Cardiac fibroblast (primary cell): ENCODE measurements around the gene RGS12.

Experiments
- DNase-seq, 2 donors: peaks; one replicate each; pipeline versions ENCODE4 v3.0.0 to v3.0.0-alpha.2; 2010; ENCODE audit warnings: low read depth in 2 of 2
- H3K4me3 ChIP-seq, 2 donors: replicated peaks in 1 of 2; 1 replicate in 1 of 2; 2 replicates in 1 of 2; pipeline ENCODE4 v1.5.1; 2011; ENCODE audit warnings: low read depth in 2 of 2, low read length in 2 of 2, mild to moderate bottlenecking in 2 of 2, moderate library complexity in 1 of 2
- TF ChIP-seq, protein P1 (sequence below): IDR thresholded peaks from one replicate; pipeline ENCODE4 v1.5.1; 2011; ENCODE audit warnings: low read depth, mild to moderate bottlenecking, low read length, inconsistent platforms

Gene RGS12

DNA sequence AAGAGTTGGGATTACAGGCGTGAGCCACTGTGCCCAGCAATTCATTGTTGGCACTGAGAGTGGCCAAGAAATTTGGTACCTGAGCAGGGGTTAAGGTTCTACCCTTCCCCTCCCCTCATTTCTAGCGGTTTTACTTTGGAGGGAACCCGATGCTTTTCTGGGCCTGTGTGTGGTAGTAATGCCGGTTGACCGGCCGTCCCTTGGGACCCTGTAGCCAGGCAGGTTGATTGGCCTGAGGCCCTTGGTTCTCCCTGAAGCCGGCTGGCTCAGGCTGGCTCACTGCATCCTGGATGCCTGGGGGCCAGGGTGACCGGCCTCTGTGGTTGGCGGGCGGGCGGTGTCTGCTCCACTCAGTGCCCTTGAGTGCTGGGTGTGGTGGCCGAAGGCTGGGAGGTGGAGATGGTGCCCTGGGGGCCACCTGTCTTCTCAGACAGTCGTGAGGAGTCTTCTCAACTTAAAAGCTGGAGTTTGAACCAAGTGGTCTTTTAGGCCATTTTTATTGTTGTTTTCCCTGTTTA lies 45.6 kb downstream of the RGS12 start:
- no peak overlapping the region for H3K4me3 ChIP-seq
- DNase-seq = no peak
- TF ChIP-seq, protein P1, sequence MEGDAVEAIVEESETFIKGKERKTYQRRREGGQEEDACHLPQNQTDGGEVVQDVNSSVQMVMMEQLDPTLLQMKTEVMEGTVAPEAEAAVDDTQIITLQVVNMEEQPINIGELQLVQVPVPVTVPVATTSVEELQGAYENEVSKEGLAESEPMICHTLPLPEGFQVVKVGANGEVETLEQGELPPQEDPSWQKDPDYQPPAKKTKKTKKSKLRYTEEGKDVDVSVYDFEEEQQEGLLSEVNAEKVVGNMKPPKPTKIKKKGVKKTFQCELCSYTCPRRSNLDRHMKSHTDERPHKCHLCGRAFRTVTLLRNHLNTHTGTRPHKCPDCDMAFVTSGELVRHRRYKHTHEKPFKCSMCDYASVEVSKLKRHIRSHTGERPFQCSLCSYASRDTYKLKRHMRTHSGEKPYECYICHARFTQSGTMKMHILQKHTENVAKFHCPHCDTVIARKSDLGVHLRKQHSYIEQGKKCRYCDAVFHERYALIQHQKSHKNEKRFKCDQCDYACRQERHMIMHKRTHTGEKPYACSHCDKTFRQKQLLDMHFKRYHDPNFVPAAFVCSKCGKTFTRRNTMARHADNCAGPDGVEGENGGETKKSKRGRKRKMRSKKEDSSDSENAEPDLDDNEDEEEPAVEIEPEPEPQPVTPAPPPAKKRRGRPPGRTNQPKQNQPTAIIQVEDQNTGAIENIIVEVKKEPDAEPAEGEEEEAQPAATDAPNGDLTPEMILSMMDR = no peak

DNA sequence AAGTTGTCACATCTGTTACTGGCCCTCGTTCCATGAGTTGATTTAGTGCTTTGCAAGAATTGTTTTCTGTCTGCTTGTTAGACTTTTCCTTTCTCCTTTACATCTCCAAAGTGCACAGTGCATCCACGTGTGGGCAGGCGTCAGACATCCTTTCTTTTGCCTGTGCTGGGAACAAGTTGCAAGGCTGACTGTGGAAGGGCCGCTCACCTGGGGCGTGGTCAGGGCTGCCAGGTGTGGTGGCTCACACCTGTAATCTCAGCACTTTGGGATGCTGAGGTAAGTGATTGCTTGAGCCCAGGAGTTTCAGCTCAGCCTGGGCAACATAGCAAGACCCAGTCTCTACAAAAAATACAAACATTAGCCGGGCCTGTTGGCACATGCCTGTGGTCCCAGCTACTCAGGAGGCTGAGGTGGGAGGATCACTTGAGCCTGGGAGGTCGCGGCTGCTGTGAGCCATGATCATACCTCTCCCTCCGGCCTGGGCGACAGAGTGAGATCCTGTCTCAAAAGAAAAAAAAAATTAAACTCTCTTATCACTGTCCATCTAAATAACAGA lies 46.2 kb downstream of the RGS12 start:
- no peak for DNase-seq

DNA sequence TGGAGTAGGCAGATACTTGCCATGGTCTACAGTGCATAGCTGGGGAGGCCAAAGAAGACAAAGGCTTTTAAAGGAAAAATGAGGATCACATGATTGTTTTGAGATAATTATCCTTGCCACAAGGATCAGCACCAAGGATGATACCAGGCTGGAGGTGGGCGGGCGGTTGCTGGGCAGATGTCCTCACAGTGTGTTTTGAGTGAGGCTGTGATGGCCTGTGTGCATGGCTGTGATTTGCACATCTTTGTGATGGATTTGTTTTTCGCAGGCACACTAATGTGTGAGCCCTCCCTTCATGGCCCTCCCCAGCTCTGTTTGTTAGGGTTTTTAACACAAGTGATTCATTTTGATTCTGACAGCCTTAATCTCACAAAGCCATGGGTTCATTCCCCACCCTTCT lies 46.8 kb downstream of the RGS12 start:
- TF ChIP-seq, protein P1 = no peak
- no peak for DNase-seq
- H3K4me3 ChIP-seq = no peak overlapping the region

More for the DNA sequence above, 46.2 kb downstream of the RGS12 start:
- H3K4me3 ChIP-seq = no peak overlapping the region
- TF ChIP-seq, protein P1 = no peak

DNA sequence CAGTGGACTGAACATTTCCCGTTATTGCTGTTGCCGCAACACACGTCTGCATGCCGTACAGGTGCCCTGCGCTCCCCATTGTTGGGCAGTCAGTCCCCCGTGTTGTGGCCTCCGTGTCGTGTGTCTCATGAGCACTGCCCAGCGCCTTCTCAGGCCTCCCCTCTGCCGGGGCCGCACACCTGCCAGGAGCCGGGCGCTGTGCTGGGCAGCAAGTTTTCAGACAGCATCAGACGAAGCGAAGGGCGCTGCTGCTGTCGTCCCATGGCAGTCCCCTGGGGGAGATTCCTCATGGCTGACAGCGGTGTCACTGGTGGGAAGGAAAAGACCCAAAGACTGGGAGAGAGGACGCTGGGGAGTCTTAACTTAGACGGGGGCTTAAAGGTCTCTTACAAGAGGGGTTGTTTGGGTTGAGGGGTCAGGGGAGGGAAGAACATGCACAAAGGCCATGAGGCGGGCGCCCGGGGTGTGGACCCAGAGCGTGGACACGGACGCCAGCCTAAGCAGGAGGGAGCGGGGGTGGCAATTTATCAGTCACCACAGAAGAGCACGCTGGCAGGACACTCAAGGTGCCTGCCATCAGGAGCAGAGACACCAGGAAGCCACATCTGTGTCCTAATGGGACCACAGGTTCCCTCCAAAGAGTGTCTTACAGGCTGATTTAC lies 47.3 kb downstream of the RGS12 start:
- H3K4me3 ChIP-seq = no peak overlapping the region
- DNase-seq = no peak
- TF ChIP-seq, protein P1 = no peak

DNA sequence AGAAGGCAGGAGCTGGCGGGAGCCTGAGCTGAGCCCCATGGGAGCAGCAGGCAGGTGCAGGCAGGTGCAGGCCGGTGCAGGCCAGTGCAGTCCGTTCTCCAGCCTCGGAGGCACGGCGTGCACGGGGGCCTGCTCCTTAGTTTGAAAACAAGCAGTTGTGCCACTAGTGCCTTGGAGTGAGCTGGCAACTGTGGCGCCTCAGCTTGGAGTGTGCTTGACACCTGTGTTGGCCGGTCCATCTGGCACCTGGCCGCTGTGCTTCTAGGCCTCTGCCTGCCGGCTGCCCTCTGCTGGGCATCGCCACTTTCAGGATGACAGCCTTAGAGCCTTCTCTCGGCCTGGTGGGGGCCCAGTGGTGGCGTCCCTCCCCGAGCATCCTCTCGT lies 47.9 kb downstream of the RGS12 start:
- no peak for DNase-seq
- no peak overlapping the region for H3K4me3 ChIP-seq
- TF ChIP-seq, protein P1 = no peak

DNA sequence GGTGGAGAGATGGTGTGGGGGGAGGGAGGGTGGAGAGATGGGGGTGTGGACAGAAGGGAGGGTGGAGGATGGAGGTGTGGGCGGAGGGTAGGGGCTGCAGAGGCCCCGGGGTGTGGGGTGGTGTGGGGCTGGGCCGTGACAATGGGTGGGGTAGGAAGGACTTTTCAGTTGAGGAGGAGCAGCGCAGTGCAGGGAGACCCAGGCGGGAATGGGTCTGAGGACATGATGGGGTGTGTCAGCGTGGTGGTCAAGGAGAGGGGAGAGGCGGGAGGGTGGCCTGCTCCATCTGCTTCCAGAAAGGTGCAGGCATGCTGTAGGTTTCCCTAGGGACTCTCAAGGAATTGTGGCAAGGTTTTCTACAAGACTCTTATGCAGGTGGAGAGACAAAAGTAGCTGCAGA lies 48.9 kb downstream of the RGS12 start:
- H3K4me3 ChIP-seq = no peak overlapping the region
- TF ChIP-seq, protein P1 = no peak
- no peak for DNase-seq
